ENCODE results near the gene SCARF2. TPM values are rescaled to one million over a fixed set of nuclear protein-coding genes. Genes with fewer than 3 reads are reported as not detected.

SCARF2 gene
- total and polyA plus RNA-seq, 5 donors from 2014 or later, result 0.70 to 6.9 (median 1.5) TPM

DNA sequence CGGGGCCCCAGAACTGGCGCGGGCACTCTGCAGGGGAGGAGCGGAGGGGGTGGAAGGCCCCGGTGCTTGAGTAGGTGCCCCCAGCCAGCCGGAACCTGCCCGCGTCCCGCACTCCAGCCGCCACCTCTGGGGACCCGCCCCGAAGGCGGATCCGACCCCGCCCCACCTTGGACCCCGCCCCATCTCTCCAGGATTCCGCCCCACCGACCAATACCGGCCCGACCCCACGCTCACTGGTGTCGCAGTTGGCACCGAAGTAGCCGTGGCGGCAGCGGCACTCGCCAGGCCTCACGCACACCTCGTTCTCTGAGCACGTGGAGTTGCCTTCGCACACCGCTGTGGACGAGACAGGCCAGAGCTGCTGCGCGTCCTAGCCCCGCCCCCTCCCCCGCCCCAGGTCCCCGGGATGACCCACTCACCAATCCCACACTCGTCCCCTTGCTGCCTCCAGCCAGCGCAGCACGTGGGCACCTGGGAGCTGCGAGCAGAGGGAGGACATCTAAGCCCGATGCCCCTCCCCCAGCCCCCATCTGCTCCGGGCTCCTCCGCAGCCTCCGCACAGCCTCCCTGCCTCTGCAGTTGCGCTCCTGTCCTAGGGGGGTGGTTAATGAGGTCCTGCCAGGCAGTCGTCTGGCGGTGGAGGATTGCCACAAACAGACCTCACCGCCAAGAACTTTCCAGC is 6.0 kb downstream of the SCARF2 start:
- no peak overlapping the region for H3K27ac Mint-ChIP-seq
- DNase-seq (no peak), ATAC-seq (ENCODE audit: low read depth in 2 of 2) (no peak)
- H3K9me3 Mint-ChIP-seq, result peaks cover 0 to 3% (median 0%) of the 10 kb centered on the region in 7 donors
- peak overlapping the region in 3 of 4 donors; percentile 72 to 80 (median 74) for H3K4me3 Mint-ChIP-seq
- no peak overlapping the region for H3K4me3 ChIP-seq (ENCODE audit: low read depth, low read length)
- H3K36me3 Mint-ChIP-seq, result peaks cover 6% of the 10 kb centered on the region
- peaks cover 60% of the 10 kb centered on the region for H3K27me3 Mint-ChIP-seq
- H3K4me1 ChIP-seq (ENCODE audit: control insufficient read depth, insufficient read depth, low read length, poor library complexity, severe bottlenecking), result peaks cover 46% of the 10 kb centered on the region
- H3K36me3 ChIP-seq (ENCODE audit: control insufficient read depth, insufficient read depth, low read length), result no peaks in the 10 kb centered on the region
- H3K9me3 ChIP-seq (ENCODE audit: control insufficient read depth in 2 of 2, low read length in 2 of 2), result no peaks in the 10 kb centered on the region
- peaks cover 0 to 35% (median 12%) of the 10 kb centered on the region in 4 donors for H3K4me1 Mint-ChIP-seq
- peaks cover 8% of the 10 kb centered on the region for H3K27me3 ChIP-seq (ENCODE audit: control insufficient read depth, insufficient read depth, low read length)
- no peak overlapping the region for H3K27ac ChIP-seq (ENCODE audit: insufficient read depth, low read length, poor library complexity, severe bottlenecking)

DNA sequence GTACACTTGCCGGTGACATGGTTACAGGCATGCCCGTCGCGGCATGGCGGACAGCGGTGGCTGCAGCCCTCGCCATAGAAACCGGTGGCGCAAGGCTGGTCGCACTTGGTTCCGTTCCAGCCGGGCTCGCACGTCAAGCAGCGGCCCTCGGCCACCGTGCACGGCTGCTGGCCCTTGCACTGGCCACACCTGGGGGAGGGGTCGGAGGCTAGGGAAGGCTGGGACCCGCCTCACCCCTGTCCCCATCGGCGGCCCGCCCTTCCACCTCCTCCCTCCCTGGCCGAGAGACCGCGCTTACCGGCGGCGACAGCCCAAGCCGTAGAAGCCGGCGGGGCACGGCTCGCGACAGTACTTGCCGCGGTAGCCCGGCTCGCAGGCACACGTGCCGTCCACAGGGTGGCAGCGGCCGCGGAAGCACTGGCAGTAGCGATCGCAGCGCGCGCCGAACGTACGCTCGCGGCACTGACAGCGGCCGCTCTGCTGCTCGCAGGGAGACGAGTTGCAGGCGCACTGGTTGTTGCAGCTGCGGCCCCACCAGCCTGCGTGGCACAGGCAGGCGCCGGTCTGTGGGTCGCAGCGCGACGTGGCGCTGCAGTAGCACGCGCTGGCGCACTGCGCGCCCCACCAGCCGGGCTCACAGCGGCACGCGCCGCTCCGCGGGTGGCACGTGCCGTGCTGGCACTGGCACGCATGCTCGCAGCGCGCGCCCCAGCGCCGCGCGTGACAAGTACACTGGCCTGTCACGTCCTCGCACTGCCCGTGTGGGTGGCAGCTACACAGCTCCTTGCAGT is 6.7 kb downstream of the SCARF2 start:
- peaks cover 7% of the 10 kb centered on the region for H3K27me3 ChIP-seq (ENCODE audit: control insufficient read depth, insufficient read depth, low read length)
- Mint-ChIP-seq H3K9me3 (peaks cover 0 to 3% (median 0%) of the 10 kb centered on the region in 7 donors), H3K4me1 (peaks cover 0 to 33% (median 12%) of the 10 kb centered on the region in 4 donors), H3K4me3 (peak overlapping the region in 3 of 4 donors; percentile 85 to 88 (median 88)), H3K36me3 (peaks cover 6% of the 10 kb centered on the region), H3K27ac (peak overlapping the region in 1 of 3 donors; percentile 14), H3K27me3 (peaks cover 58% of the 10 kb centered on the region)
- no peaks in the 10 kb centered on the region for H3K9me3 ChIP-seq (ENCODE audit: control insufficient read depth in 2 of 2, low read length in 2 of 2)
- DNase-seq (peak; percentile 45 to 87 (median 72)), ATAC-seq (ENCODE audit: low read depth in 2 of 2) (peak; percentile 69 to 70)
- H3K27ac ChIP-seq (ENCODE audit: insufficient read depth, low read length, poor library complexity, severe bottlenecking), result no peak overlapping the region
- peaks cover 43% of the 10 kb centered on the region for H3K4me1 ChIP-seq (ENCODE audit: control insufficient read depth, insufficient read depth, low read length, poor library complexity, severe bottlenecking)
- H3K36me3 ChIP-seq (ENCODE audit: control insufficient read depth, insufficient read depth, low read length), result no peaks in the 10 kb centered on the region
- H3K4me3 ChIP-seq (ENCODE audit: low read depth, low read length), result no peak overlapping the region

DNA sequence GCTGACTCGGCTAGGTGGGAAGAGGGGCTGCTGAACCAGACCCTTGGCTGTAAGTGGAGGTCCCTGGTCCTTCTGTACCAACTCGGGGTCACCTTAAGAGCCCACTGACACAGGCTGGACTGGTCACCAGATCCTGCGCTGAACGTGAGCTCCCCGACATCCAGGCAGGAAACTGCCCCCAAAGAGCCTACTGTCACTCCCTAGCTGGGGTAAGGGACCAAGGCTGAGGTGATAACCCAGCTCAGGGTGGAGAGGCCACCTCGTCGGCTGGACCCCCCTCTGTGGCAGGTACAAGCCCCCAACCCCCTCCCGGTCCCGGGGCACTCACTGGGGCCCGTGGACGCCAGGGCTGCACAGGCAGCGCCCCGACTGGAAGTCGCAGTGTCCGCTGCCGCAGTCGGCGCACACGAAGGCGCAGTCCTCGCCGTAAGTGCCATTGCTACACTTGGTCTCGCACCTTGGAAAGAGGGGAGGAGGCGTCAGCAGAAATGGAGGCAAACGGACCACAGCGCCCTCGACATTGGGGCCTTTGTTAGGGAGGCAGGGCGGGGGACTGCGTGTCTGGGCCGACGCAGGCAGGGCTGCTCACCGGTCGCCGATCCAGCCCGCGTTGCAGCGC is 7.4 kb downstream of the SCARF2 start:
- Mint-ChIP-seq H3K27me3 (peaks cover 51% of the 10 kb centered on the region), H3K27ac (no peak overlapping the region), H3K36me3 (peaks cover 6% of the 10 kb centered on the region), H3K4me3 (peak overlapping the region; percentile 85 to 89 (median 88)), H3K4me1 (peaks cover 0 to 28% (median 12%) of the 10 kb centered on the region in 4 donors), H3K9me3 (peaks cover 0 to 2% (median 0%) of the 10 kb centered on the region in 7 donors)
- no peak overlapping the region for H3K27ac ChIP-seq (ENCODE audit: insufficient read depth, low read length, poor library complexity, severe bottlenecking)
- peak in 1 of 3 donors; percentile 42 for DNase-seq
- no peaks in the 10 kb centered on the region for H3K36me3 ChIP-seq (ENCODE audit: control insufficient read depth, insufficient read depth, low read length)
- peak overlapping the region; percentile 67 for H3K4me3 ChIP-seq (ENCODE audit: low read depth, low read length)
- peak in 1 of 2 donors; percentile 11 for ATAC-seq (ENCODE audit: low read depth in 2 of 2)
- H3K27me3 ChIP-seq (ENCODE audit: control insufficient read depth, insufficient read depth, low read length), result peaks cover 3% of the 10 kb centered on the region
- no peaks in the 10 kb centered on the region for H3K9me3 ChIP-seq (ENCODE audit: control insufficient read depth in 2 of 2, low read length in 2 of 2)
- H3K4me1 ChIP-seq (ENCODE audit: control insufficient read depth, insufficient read depth, low read length, poor library complexity, severe bottlenecking), result peaks cover 46% of the 10 kb centered on the region

DNA sequence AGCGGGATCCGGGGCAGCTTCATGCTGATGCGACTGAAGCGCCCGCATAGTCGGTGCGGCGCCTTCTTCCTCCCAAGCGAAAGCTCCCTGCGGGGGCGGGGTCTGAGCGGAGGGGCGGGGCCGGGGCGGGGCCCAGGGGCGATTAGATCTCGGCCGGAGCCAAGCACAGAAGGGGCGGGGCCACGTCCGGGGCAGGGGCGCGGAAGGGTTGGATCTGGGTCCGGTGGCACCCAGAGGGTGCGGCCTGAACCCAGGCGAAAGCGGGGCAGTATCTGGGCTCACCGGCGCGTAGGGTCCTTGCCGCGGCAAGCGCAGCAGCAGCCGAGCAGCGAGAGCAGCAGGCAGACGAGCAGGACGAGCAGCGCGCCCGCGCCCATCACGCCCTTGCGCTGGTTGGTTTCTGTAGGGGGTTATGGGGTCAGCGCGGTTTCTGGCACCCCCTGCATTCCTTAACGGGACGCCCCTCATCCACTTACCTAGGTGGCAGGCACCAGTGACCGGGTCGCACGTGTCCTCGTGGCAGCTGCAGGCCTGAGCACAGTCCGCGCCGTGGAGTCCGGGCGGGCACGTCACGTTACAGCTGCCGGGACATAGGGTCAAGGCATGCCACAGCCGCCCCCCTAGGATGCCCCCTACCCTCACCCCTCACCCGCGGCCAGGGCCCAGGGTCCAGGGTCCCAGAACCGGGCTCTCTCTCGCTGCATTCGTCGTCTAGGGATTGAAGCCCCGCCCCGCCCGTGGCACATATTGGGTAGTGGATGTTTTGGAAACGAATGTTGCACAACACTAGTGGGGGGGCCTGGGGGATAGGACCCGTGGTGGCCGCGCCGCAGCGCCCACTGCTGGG is 8.1 kb downstream of the SCARF2 start:
- peak; percentile 77 to 87 (median 79) for DNase-seq
- H3K4me3 ChIP-seq (ENCODE audit: low read depth, low read length), result peak overlapping the region; percentile 67
- no peak overlapping the region for H3K27ac ChIP-seq (ENCODE audit: insufficient read depth, low read length, poor library complexity, severe bottlenecking)
- H3K4me1 Mint-ChIP-seq, result peaks cover 0 to 26% (median 12%) of the 10 kb centered on the region in 4 donors
- peak; percentile 68 to 70 for ATAC-seq (ENCODE audit: low read depth in 2 of 2)
- H3K36me3 Mint-ChIP-seq, result peaks cover 6% of the 10 kb centered on the region
- no peaks in the 10 kb centered on the region for H3K9me3 ChIP-seq (ENCODE audit: control insufficient read depth in 2 of 2, low read length in 2 of 2)
- peak overlapping the region in 2 of 3 donors; percentile 83 to 85 for H3K27ac Mint-ChIP-seq
- peaks cover 46% of the 10 kb centered on the region for H3K4me1 ChIP-seq (ENCODE audit: control insufficient read depth, insufficient read depth, low read length, poor library complexity, severe bottlenecking)
- peaks cover 0 to 2% (median 0%) of the 10 kb centered on the region in 7 donors for H3K9me3 Mint-ChIP-seq
- H3K27me3 Mint-ChIP-seq, result peaks cover 45% of the 10 kb centered on the region
- no peaks in the 10 kb centered on the region for H3K27me3 ChIP-seq (ENCODE audit: control insufficient read depth, insufficient read depth, low read length)
- no peaks in the 10 kb centered on the region for H3K36me3 ChIP-seq (ENCODE audit: control insufficient read depth, insufficient read depth, low read length)
- peak overlapping the region; percentile 85 to 89 (median 88) for H3K4me3 Mint-ChIP-seq

DNA sequence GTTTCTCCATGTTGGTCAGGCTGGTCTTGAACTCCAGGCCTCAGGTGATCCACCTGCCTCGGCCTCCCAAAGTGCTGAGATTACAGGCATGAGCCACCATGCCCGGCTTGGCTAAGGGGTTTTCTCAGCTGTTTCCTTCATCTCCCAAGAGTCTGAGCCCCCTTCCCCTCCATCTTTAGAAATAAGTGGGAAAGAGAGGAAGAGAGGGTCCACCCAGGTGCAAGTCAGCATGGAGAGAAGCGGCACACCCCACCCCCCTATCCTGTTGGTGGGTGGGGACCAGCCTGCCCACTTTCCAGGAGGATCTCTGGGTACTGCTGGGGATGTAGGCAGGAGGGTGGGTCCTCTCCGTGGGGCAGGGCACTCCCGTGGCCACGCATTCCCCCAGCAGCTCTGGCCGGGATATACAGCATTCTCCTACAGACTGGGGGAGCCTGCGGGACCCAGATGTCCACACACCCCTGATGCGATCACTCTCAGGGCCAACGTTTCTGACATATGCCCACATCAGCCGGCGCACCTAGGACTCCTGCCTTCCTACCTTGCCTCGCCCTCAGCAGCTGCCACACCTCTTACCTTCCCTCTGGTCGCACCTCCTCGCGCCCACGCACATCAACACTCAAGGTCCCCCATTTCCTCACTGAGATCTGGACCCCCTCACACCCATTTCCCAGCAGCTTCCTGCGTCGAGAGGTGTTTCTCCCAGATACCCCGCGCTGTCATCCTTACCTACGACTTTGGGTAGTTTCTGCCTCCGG is 8.9 kb downstream of the SCARF2 start:
- Mint-ChIP-seq H3K27me3 (peaks cover 40% of the 10 kb centered on the region), H3K27ac (peak overlapping the region in 2 of 3 donors; percentile 83 to 85), H3K4me3 (peak overlapping the region; percentile 85 to 89 (median 88)), H3K9me3 (peaks cover 0 to 2% (median 0%) of the 10 kb centered on the region in 7 donors), H3K36me3 (peaks cover 6% of the 10 kb centered on the region), H3K4me1 (peaks cover 0 to 27% (median 14%) of the 10 kb centered on the region in 4 donors)
- Histone ChIP-seq H3K27ac (ENCODE audit: insufficient read depth, low read length, poor library complexity, severe bottlenecking) (no peak overlapping the region), H3K36me3 (ENCODE audit: control insufficient read depth, insufficient read depth, low read length) (no peaks in the 10 kb centered on the region), H3K4me3 (ENCODE audit: low read depth, low read length) (peak overlapping the region; percentile 64), H3K9me3 (ENCODE audit: control insufficient read depth in 2 of 2, low read length in 2 of 2) (no peaks in the 10 kb centered on the region), H3K27me3 (ENCODE audit: control insufficient read depth, insufficient read depth, low read length) (no peaks in the 10 kb centered on the region), H3K4me1 (ENCODE audit: control insufficient read depth, insufficient read depth, low read length, poor library complexity, severe bottlenecking) (peaks cover 46% of the 10 kb centered on the region)
- DNase-seq (no peak), ATAC-seq (ENCODE audit: low read depth in 2 of 2) (no peak)

DNA sequence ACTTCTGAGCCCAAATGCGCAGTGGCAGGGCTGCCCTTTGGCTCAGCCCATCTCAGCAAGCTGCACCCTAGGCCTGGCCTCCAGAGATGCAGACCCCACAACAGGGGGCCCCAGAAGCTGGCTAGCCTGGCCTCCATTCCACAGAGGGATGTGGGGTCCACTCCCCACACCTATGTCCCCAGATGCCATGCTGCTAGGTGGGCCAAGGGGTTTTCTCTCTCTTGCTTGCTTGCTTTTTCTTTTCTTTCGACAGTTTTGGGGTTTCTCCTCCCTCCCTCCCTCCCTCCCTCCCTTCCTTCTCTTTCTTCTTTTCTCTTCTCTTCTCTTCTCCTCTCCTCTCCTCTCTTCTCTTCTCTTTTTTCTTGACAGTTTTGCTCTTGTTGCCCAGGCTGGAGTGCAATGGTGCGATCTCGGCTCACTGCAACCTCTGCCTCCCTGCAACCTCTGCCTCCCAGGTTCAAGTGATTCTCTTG is 9.6 kb downstream of the SCARF2 start:
- Histone ChIP-seq H3K27me3 (ENCODE audit: control insufficient read depth, insufficient read depth, low read length) (no peaks in the 10 kb centered on the region), H3K9me3 (ENCODE audit: control insufficient read depth in 2 of 2, low read length in 2 of 2) (no peaks in the 10 kb centered on the region), H3K27ac (ENCODE audit: insufficient read depth, low read length, poor library complexity, severe bottlenecking) (no peak overlapping the region), H3K4me3 (ENCODE audit: low read depth, low read length) (no peak overlapping the region), H3K36me3 (ENCODE audit: control insufficient read depth, insufficient read depth, low read length) (no peaks in the 10 kb centered on the region), H3K4me1 (ENCODE audit: control insufficient read depth, insufficient read depth, low read length, poor library complexity, severe bottlenecking) (peaks cover 46% of the 10 kb centered on the region)
- ATAC-seq (ENCODE audit: low read depth in 2 of 2) (no peak), DNase-seq (no peak)
- peaks cover 6% of the 10 kb centered on the region for H3K36me3 Mint-ChIP-seq
- H3K27ac Mint-ChIP-seq, result no peak overlapping the region
- peaks cover 0 to 3% (median 0%) of the 10 kb centered on the region in 7 donors for H3K9me3 Mint-ChIP-seq
- peak overlapping the region; percentile 57 to 88 (median 73) for H3K4me3 Mint-ChIP-seq
- H3K4me1 Mint-ChIP-seq, result peaks cover 0 to 29% (median 12%) of the 10 kb centered on the region in 4 donors
- H3K27me3 Mint-ChIP-seq, result peaks cover 44% of the 10 kb centered on the region
